ENCODE data around the gene ABR. TPM values are rescaled to one million over a fixed set of nuclear protein-coding genes. Genes with fewer than 3 reads are reported as not detected.
"Not testable (repeated sequence)": the region's sequence is repeated elsewhere in the genome, so short reads cannot be mapped to it uniquely, and the experiment has no call there.

Gene ABR
- polyA plus RNA-seq, 1 donor, result 29.8 TPM

DNA sequence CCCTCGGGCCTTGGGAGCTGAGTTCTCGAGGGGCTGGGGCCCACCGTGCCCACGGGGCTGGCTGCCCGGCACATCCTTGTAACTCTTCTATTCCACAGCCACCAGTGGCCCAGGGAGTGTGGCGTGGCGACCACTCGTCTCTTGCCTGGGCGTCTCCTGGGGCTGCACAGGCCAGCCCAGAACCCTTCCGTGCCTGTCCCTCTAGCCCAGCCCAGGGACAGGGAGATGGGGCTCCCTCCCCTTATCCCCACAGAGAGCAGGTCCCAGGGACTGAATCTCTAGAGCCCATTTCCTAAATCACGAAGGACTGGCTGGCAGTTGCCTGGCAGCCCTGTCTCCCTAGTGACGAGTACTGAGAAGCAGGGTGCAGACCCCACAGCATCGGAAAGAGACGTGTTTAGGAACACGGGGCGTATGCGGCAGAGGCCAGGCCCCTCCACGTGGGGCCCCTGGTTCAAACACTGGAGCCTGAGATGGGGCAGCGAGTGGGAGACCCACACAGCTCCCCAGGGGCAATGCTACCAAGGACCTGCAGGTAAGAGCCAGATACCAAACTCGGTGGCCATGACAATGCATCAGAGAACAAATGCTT, 131.8 kb downstream of the ABR start:
- no peak for DNase-seq (ENCODE audit: low read depth)

DNA sequence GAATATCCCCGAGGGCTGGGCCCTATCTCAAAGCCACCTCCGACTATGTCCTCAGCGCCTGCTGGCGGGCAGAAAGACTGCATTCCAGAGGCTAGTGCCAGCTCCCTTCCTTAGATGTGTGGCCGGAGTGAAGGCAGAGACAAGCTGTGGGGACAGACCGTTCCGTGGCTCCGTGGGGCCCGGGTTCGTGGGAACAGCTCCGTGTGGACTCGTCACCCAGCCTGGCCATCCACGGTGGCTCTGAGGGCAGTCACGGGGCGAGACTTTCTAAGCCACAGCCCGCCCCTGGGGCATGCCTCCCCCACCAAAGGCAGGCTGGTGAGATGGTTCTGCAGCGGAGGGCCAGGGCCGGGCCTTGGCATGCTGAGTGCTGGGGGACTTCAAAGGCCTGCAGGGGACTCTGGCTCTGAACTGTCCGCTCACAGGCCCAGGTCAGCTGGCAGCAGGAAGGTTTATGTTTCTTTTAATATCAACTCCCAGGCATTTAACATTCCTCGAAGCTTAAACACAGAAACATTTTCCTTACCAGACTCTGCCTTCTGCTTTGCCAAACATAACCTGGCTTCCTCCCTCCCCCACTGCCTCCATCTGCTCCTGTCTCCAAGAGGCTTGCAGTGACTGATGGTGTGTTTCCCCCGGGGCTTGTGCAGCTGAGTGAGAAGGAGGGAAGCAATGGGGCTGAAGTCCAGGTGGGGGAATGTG, 132.5 kb downstream of the ABR start:
- DNase-seq (ENCODE audit: low read depth), result no peak

- no peak for DNase-seq (ENCODE audit: low read depth)
These were observed 134.3 kb downstream of the ABR start for GRCh38 chr17:1045456-1045855.

DNA sequence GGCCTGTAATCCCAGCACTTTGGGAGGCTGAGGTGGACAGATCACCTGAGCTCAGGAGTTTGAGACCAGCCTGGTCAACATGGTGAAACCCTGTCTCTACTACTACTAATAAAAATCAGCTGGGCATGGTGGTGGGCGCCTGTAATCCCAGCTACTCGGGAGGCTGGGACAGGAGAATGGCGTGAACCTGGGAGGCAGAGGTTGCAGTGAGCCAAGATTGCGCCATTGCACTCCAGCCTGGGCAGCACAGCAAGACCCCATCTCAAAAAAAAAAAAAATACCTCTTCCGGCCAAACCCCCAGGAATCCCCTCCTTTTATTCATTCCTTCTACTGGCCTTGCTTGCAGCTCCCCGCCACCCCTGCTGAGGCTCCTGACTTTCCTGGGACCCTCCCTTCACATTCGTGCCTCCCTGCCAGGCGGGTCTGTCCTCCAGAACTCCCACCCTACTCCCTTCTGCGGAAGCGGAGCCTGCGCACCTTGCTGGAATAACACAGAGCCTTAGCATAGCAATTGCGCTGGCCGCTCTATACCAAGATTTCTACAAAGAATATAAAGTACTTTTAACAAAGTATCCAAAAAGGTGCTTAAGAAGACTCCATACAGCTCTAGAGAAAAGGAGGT, 135.3 kb downstream of the ABR start:
- not testable (repeated sequence) for DNase-seq (ENCODE audit: low read depth)

DNA sequence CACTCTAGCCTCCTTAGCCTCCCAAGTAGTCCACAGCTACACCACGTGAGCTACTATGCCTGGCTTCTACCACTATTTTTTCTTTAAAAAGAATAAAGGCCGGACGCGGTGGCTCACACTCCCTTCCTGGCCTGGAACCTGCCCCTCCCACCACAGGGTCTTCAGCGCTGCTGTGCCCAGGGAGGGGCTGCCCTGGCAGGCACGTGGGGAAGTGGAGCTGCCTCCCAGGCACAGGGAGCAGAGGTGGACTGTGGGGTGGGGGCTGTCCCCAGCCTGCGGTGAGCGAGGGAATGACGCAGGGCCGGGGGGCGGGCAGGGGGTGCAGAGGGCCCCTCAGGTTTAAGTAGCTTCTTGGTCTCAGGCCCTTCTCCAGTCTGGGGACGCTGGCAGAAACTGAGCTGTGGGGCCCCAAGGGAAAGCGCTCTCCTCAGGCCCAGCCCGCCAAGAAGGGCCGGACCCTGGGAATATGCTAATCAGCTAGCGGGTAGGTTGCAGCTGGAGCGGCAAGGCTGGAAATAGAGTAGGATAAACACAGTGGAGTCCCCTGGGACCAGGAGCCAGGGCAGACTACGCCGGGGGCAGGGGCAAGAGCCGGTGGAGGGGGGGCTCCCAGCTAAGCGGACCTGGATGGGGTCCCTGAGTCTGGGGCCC, 136.1 kb downstream of the ABR start:
- no peak for DNase-seq (ENCODE audit: low read depth)

DNA sequence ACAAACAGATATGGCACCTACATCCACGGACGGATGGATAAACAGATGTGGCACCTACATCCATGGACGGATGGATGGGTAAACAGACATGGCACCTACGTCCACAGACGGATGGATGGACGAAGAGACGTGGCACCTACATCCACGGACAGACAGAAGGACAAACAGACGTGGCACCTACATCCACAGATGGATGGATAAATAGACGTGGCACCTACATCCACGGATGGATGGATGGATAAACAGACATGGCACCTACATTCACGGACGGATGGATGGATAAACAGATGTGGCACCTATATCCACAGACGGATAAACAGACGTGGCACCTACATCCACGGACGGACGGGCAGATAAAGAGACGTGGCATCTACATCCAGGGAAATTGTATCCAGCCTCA, 137.3 kb downstream of the ABR start:
- DNase-seq (ENCODE audit: low read depth), result no peak

GRCh38 chr17:1041746-1042145, 138.0 kb downstream of the ABR start:
- DNase-seq (ENCODE audit: low read depth), result no peak

GRCh38 chr17:1040216-1040600, 139.6 kb downstream of the ABR start:
- no peak for DNase-seq (ENCODE audit: low read depth)

- DNase-seq (ENCODE audit: low read depth), result no peak
These were observed 140.1 kb downstream of the ABR start for GRCh38 chr17:1039511-1040215.

DNA sequence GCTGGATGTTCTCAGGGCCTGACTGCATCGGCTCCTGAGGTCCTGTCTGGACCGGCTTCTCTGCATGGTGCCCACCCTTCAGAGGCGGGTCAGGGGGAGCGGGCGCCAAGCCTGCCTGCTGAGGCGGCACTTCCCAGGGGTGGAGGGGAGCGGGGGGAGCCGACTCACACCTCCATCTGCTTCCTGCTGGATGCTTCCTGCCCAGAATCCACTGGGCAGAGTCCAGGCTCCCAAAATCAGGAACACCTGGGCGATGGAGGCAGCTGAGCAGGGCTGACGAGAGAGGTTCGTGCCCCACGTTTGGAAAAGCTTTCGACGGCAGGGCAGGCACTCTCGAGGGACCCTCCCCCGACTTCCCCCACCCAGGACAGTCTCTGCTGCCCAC, 140.7 kb downstream of the ABR start:
- DNase-seq (ENCODE audit: low read depth), result no peak

DNA sequence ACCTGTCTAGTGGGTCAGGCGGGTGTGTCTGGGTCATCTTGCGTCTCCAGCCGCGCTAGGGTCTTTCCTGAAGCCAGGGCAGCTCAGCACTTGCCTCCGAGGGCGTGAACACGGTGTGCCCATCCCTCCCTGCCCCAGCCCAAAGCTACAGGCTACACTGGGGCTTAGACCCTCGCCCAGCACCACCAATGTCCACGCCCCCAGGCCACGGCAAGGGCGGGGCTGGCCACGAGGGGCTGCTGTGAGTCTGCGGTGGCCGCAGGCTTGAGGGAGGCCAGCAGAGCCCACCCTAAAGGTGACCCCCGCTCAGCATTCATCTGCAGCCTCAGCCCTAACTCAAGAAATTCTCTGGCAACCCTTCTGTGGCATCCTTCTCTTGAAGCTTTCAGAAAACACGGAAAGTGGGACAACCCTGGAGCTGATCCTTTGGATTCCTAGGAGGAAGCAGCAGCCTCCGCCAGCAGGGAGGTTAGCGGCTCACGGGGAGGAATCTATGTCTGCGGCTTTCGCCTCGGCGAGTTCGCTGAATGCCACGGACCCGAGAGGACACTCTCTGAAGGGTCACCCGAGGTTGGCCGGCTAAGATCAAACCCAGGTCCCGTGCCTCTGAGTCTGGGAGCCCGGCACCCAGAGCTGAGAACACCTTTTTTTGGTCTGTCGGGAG, 141.2 kb downstream of the ABR start:
- DNase-seq (ENCODE audit: low read depth), result no peak

DNA sequence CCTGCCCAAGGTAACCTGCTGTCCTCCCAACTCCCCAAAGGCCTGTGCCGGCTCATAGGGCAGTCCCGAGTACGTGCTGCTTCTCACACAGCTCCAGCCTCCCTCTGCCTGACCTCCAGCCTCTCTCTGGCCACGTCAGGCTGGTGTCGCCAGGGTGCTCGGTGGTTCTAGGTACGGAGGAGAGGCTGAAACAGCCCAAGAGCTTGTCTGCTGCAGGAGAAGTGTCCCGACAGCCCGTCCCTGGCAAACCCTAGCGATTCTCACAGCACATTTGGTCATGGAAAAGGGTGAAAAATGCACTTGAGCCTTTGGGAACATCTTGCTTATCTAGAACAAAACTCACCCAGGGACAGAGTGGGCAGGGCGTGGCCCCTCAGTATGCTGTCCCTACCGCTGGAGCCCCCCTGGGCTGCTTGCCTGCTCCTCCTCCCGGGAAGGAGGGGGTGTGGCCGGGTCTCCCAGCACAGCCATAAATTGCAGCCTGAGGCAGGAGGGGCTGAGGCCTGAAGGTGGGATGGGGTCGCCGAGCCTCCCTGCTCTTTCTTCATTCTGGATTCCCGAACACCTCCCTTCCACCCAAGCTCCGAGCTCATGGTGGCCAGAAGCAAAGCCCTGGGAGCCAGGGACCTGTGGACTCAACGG, 142.4 kb downstream of the ABR start:
- no peak for DNase-seq (ENCODE audit: low read depth)

DNA sequence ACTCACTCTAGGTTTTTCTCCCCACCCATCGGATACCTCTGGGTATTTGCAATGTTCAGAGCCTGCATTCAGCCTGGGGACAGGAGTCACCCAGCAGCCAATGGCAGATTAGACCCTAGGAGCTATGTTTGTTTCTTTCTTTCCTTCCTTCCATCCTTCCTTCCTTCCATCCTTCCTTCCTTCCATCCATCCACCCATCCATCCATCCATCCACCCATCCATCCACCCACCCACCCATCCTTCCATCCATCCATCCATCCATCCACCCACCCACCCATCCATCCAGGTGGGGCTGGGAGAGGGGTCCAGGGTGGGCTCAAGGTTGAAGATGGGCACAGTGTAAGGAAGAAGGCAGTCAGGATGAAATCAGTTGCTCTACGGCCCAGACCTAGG, 142.9 kb downstream of the ABR start:
- DNase-seq (ENCODE audit: low read depth), result no peak

DNA sequence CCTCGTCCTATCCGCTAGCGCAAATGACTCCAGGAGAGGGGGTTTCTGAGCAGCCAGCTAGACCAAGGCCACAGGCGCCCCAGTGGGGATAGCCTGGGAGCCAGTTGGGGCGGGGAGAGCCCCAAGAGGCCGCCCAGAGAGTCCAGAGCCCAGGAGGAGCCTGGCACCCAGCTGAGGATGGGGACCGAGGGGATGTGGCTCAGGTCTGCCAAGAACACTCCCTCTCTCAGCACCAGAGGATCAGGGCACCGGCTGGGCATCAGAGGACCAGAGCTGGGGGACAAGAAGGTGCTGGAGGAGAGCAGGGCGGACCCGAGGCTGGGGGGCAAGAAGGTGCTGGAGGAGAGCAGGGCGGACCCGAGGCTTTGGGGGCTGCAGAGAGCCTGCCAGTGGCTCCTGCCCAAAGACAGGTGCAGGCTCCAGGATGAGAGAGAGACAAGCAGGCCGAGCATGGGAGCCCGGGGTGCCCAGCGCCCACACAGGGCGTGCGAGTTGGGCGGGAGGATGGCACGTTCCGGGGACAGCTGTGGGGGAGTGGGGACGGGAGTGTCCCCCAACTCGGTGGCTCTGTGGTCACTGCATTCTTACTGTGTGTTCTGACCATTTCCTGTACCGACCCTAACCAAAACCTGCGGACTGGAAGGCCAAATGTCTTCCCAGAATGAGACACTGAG, 143.5 kb downstream of the ABR start:
- DNase-seq (ENCODE audit: low read depth), result no peak

- no peak for DNase-seq (ENCODE audit: low read depth)
These were observed 144.1 kb downstream of the ABR start for GRCh38 chr17:1035546-1036170.

DNA sequence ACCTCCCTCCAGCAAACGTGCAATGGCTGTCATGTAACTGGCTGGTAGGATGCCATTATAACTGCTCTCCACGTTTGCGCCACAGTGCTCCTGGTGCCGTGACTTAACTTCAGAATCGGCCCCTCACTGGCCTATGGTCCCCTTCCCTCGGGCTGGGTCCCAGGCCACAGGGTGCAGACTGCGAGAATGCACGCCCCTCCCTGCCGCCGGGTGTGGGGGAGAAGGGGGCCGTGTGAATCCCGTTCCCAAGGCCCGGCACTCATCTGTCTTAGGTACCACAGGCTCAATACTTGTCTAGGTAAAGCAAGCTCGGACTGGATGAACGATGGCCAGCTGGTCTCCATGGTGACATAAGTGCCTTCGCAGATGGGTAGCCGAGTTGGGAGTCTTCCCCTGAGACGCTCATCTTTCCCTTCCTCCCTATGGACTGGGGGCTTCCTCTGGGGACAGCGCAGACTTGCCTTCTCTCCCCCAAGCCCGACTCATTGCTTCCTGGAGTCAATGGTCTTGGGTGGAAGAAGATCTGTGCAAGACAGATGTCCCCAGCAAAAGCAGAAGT, 145.1 kb downstream of the ABR start:
- DNase-seq (ENCODE audit: low read depth), result no peak

DNA sequence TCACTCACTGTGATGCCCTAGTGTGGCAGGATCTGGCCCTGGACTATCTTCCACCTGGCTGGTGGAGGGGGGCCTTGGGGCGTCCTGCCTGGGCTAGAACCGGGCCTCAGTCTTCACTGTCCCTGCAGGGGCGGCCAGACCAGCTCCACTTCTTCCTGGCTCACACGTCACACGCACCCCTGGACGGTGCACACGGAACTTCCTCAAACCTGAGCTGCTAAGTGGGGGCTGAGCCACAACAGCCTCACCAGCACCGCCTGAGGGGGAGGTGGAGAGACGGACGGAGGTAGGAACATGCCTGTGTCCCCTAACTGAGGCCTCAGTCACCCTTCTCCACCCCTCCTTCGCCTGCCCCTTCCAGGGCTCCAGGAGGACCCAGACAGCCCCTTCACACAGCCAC, 146.3 kb downstream of the ABR start:
- DNase-seq (ENCODE audit: low read depth), result no peak

- DNase-seq (ENCODE audit: low read depth), result no peak
These were observed 147.4 kb downstream of the ABR start for GRCh38 chr17:1032391-1032790.

GRCh38 chr17:1031711-1032110, 148.1 kb downstream of the ABR start:
- DNase-seq (ENCODE audit: low read depth), result no peak

Measured in forelimb muscle (tissue), 1 donor.